HL-60/S4 treated with phorbol 12-myristate 13-acetate at 8.2 ng/mL for 4 days and 3 days (cell line): ENCODE results near the gene MACROD2.
"Not testable (repeated sequence)": the region's sequence is repeated elsewhere in the genome, so short reads cannot be mapped to it uniquely, and the experiment has no call there.

ENCODE experiments used
- in situ Hi-C: fragments of 300-500 bp; cut with MboI; formaldehyde crosslinking; loops from 2 replicates; pipeline ENCODE4 v1.15.0; 2022; ENCODE audit warnings: low sequenced_read_pairs

Gene MACROD2

DNA sequence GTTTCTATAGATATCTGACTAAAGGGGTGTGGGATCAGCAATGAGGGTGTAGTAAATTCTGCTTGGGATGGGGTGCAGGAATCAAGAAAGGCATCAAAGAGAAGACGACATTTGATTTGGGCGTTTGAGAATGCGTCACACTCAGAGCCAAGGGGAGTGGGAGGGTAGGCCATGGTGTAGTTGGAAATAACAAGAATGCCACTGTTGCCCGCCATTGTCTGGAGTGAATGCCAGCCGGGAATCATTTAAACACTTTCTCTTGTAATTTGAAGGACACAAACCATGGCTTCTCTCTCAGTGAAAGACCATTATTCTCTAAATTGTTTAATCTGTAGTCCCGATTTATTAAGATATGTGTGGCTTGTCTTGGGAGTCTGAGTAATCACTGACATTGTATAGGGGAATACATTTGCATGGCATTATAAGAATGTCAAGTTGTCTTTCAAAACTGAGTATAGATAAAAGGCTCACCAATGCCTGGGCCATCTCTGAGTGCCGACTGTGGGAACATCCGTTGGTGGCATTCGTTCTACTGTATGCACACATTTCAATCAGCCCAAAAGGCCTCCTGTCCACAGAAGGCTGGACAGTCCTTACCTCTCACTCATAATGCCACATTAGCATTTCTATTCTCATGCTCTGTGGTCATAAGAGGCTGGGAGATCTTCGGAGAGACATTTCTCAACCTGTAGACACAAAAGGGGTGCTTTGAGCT lies 1800.1 kb downstream of the MACROD2 start:
- in situ Hi-C loops, result no loop called here

DNA sequence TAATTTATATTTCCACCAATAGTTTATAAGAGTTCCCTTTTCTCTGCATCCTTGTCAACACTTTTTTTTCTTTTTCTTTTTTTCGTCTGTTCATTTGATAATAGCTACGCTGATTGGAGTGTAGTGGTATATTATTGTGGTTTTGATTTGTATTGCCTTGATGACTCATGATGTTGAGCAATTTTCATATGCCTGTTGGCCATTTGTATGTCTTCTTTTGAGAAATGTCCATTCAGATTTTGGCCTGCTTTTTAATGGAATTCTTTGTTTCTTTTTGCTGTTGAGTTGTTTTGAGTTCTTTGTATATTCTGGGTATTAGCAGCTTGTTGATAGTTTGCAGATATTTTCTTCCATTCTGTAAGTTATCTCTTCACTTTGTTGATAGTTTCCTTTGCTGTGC lies 1804.6 kb downstream of the MACROD2 start:
- in situ Hi-C loops, result no loop called here

DNA sequence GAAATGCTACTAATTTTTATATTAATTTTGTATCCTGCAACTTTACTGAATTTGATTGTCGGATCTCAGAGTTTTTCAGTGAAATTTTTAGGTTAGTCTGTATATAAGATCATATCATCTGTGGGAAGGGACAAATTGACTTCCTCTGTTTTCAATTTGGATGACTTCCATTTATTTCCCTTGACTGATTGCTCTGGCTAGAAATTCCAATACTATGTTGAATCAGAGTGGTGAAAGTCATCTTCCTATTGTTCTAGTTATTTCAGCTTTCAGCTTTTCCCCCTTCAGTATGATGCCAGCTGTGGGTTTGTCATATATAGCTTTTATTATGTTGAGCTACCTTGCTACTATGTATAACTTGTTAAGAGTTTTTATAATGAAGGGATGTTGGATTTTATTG lies 1806.7 kb downstream of the MACROD2 start:
- in situ Hi-C loops, result no loop called here

DNA sequence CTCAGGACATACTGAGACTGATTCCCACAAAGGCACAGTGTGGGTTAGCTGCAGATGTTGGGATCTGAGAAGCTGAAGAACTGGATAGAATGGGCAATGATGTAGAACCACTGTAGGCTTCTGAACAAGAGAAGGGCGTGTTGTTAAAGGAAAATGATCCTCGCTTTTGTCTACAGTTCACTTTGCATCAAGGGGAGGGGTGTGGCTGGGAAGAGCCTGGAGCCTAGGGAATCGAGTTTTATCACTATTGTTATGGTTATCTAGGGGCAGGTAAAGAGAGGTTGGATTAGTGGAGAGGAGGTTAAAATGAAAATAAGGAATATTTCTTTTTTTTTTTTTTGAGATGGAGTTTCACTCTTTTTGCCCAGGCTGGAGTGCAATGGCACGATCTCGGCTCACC lies 1809.8 kb downstream of the MACROD2 start:
- in situ Hi-C loops, result no loop called here

DNA sequence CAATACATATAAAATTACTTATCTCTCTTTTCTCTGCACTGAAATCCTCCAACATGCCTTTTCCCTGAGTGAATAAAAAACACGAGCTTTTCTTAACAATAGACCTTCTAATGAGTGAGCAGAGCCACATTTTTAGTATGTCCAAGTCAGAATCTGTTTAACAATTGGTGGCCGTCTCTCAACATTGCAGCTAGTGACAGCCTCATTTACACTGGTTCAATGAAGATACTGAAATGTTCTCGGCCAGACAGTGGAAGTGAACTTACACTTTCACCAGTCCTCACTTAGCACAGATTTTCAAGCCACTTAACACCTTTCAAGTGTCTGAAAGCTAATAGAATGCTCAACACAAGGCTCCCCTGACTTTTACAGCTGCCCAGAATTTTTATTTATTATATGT lies 1810.8 kb downstream of the MACROD2 start:
- in situ Hi-C loops, result no loop called here

DNA sequence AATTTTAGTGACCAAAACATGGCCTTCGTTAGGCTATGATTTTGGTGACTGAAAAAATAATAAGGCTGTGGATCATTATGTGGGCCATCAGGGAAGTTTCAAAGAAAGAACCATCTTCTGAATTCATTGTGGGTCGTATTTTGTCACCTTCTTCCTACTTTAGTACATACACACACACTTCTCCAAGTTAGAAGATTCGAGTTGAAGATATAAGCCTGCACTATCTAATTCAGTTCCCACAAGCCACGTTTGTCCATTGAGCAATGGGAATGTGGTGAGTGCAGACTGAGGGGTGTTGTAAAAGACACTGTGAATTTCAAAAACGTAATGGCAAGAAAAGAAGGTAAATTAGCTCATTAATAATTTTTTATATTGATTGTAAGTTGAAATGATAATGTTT lies 1812.0 kb downstream of the MACROD2 start:
- in situ Hi-C loops, result no loop called here

DNA sequence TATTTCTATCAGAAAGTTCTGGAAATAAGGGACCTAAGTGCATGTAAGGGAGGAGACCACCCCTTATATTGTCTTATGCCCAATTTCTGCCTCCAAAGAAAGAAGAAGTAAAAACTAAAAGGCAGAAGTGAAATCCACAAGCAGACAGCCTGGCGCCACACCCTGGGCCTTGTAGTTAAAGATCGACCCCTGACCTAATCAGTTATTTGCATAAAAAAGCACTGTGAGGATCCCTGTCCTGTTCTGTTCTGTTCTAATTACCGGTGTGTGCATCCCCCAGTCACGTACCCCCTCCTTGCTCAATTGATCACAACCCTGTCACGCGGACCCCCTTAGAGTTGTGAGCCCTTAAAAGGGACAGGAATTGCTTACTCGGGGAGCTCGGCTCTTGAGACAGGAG lies 1812.5 kb downstream of the MACROD2 start:
- in situ Hi-C loops, result not testable (repeated sequence)

DNA sequence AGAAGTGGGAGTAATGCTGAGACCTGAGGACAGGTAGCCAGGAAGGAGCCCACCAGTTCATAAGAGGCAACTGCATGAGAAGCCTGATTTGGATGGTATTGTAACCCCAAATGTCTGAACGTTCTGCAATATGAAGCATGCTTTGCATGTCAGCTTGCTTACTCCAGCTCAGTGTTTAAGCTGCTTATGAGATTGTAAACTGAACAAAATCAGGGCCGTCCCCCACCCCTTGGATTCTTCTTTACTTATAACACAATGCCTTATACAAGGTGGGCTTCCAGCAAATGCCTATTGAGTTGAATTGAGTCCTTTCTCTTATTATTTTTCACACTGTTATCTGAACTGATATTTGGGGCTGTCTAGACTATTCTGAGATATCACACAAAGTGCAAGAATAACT lies 1816.6 kb downstream of the MACROD2 start:
- in situ Hi-C loops, result no loop called here

DNA sequence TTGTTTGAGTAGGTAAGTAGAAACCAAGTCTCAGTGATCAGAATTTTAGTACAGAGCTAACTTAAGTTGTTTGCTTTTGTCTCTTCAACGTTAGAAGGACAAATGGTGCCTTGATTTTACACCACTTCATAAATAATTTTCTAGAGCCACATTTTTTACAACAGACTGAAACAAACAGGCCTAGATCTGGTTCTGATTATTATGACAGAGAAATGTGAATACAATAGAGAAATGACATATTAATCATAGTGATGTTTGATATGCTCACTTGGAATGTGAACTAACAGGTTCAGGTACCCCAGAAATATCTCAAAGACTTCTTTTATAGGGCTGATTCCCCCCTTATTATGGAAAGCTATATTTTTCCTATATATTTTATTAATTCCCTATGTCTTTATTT lies 1817.4 kb downstream of the MACROD2 start:
- in situ Hi-C loops, result no loop called here

DNA sequence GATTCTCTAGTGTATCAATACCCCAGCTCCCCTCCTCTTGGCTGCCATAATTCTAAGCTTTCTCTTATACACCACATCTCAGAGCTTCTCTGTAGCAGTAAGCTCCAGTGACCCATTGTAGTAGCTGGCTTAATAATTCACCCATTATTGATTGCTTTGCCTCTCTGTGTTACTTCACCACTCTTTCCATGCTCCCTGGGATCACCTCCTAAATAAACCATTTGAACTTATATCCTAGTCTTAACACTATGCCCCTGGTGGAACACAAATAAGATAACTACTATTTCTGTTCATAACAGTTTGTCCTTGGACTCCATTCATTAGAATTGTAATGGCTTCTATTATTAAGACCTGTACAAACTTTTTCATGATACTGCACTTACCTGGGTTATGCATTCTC lies 1819.0 kb downstream of the MACROD2 start:
- in situ Hi-C loops, result no loop called here

DNA sequence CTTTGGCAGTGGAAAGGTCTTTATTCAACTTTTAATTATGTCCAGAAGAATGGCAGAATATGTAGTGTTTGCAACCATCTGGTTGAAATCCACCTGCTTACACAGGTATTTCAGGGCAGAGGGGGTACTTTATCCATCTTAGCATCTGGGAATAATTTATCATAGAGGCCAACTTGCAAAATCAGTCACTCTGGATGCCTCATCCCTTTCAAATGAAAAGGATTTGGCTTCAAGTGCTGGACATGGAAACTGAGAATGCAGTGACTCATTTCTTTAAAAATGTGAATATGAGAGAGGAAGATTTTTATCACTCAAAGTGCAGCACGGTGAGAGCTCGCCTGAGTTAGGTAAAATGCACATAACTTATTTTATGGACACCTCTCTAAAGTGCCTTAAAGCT lies 1819.6 kb downstream of the MACROD2 start:
- in situ Hi-C loops, result no loop called here

DNA sequence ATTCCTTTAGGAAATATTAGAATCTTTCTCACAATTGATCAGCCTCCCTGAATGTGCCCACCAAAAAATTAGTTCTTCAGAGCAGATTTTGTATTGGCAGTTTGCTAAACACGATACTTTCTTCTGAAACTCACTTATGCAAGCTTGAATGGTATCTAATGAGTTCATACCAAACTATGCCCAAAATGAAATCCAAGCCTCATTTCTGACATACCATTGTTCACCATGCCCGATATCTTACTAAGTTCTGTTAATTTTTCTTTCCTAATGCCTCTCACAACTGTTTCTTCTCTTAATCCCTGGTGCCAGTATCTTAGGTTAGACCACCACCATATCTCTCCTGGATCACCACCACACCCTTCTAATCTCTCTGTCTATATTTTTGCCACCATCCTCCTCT lies 1822.0 kb downstream of the MACROD2 start:
- in situ Hi-C loops, result no loop called here

DNA sequence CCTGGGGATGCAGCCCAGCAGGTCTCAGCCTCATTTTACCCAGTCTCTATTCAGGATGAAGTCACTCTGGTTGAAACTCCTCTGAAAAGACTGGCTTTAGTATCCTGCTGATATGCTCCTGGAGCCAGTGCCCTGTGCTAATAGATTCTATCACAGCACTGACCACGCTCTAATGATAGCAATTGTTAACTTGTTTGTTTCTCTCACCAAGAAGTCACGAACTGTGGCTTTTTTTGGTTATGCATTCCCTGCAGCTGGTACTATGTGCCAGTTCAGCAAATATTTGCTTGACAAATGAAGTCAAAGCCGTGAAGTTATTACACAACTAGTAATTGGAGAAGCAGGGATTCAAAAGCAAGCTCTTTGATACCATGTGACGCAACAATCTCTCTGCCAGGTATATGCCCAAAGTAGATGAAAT lies 1823.3 kb downstream of the MACROD2 start:
- in situ Hi-C loops, result no loop called here

DNA sequence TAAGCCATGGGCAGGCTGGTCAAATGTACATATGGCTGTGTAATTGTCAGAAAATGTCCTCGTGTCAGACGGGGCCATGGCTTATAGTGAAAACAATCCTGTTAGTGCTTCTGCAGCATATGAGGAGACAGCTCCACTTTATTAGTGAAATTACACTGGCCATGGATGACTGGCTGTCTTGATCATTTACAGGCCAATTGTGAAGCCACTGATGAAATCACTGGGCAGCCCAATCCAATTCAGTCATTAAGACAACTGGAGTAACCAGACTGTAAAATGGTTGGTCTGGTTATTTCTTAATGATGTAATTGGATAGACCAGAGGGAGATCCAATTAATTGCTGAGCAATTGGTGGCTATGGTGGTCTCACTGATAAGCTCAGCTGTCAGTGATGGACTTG lies 1828.4 kb downstream of the MACROD2 start:
- in situ Hi-C loops, result no loop called here

DNA sequence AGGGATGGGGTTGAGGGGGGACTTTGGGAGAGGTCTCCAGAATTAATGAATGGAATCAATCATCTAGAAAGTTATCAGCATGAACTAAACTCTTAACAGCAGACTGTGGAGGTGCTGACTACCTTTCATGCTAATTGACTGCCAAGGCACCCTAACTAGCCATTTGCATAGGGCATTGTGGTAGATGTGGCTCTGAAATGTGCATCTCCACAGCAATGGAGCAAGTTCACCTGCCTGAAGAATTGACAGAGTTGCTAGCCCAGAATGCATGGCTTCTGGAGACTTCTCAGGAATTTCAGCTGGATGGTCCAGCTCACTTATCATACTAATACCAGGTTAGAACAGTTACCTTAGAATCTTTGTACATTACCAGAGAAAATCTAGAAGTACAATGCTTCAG lies 1832.3 kb downstream of the MACROD2 start:
- in situ Hi-C loops, result no loop called here

DNA sequence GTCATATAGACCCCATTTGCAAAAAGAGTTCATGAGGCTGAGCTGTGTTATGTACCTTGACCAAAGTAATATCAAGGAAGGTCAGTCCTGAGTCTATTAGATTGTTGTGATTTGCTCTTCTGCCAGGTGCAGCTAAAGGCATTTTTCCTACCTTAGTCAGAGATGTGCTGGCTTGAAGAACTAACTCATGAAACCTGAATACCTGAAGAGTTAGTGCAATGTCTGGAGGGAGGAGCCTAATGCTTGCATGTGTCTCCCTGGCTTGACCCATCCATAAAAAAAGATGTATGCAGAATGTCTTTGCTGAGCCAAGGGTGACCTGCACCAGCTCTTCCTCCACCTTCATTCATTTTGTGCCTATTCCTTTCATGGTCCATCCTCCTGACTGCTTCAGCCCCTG lies 1835.9 kb downstream of the MACROD2 start:
- in situ Hi-C loops, result no loop called here

DNA sequence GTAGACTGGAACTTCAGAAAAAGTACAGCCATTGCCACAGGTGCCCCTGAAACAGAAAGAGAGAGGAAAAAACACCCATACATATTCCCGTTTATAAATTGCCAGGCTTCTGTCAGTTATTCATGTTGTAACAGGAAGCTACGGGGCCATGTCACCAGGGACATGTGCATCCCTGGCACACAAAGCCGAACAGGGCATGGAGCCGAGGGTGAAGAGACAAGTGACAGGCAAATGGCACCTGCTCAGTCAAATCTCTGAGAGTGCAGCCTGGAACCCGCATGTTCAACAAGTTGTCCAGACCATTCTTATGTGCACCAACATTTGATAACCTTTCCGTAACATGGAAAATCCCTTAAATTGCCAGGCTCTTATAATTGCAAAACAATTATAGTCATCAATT lies 1837.2 kb downstream of the MACROD2 start:
- in situ Hi-C loops, result no loop called here

DNA sequence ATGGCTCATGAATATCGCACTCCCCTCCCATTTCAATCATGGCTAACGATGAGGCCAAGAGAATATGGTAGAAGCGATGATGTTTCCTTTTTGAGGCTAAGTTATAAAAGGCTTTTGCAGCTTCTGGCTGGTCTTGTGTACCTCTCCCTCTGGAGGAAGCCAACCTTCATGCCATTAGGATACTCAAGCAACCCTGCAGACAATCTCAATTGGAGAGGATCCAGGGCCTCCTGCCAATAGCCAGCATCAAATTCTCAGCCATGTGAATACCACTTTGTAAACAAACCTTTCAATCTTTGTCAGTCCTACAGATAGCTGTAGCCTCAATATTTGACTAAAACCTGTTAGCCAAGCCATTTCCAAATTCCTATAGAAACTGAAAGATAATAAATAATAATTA lies 1839.5 kb downstream of the MACROD2 start:
- in situ Hi-C loops, result no loop called here

DNA sequence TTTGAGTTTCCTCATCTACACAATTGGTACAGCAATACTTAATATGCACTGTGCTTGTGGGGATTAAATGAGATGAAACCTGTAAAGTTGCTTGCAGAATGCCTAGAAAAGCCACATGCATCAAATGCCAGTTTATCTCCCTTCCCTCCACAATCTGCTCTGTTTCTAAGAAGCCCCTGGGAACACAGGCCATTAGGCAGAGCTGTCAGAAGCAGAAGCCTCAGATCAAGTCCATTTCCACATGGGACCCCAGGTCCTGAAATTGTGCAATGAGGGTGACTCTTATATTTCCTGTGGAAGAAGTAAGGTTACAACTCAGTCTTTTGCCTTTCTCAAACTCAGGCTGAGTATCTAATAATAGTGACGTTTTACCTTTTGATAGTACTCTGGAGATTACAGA lies 1840.5 kb downstream of the MACROD2 start:
- in situ Hi-C loops, result no loop called here

DNA sequence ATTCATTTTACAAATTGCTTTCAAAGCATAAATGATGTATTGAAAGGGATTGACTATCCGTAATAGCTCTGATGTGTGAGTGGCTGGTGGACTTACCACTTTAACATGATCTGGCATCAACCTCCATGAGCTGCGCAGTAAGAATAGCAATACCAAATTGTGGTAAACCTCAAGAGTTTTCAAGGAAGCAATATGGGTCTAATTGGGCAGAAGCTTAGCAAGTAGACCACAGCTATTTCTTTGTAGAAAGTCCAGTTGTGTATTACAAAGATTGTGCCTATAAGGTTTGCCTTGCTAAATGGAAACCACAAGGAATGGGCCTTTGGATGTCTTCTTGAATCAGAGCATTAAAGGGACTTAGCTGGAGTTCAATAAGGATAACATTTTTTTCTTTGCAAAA lies 1841.3 kb downstream of the MACROD2 start:
- in situ Hi-C loops, result no loop called here

DNA sequence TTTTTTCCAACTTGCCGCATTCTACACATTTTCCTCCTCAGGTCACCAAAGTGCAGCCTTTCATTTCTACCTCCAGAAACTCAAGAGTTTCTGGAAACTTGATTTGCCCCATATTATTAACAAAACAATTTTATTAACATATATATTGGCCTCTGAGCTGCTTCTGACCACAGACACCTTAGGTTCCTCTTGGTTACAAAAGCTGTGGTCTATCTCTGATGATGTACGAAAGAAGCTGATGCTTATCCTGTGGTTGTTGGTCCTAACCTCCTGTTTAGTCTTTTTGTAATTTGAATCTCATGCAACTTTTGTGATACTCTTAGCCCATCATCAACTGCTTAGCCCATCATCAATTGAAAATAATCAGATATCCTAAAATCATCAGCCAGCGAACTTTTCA lies 1842.2 kb downstream of the MACROD2 start:
- in situ Hi-C loops, result no loop called here

DNA sequence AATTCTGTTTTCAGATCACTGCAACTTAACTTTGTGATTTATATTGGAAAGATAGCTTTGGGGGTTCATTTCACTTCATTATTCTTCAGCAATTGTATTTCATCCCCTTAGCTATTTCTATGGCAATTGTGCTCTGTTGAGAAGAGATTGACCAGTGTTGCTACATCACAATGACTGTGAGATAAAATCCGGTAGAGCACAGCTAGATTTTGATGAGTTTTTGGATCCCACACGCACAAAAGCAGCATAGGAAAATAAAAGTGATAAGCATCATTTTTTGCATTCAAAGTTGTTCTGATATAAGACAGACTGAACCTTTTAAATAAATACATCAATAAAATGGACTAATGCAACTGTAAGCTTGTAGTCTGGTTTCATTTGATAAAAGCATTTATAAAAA lies 1843.2 kb downstream of the MACROD2 start:
- in situ Hi-C loops, result no loop called here

DNA sequence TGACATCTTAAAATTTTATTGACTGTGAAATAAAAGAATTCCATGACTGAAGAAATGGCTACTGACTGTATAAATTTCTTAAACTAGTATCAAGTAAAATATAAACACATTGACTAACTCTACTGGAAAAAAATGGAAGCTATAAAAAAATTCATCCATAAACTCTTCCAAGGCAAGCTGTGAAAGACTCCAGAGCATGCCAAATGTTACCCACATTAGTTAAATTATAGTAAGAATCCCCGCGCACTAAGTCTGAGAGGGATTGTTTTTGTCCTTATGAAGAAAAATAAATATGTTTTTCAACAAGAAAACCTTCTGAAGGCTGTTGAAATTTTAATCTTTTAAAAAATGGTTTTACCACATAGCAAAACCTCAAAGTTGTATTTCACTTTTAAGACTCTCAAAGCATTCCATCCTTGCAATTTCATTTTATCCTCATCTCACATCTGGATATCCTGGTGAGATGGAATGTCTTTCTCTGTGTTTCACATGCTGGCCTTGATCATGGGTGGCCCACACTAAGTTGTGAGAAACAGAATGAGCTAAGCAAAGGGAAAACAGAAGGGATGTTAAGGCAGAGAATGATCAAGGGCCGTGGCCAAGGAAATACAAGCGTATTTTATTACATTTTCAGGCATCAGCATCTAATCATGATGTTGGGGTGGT lies 1845.5 kb downstream of the MACROD2 start:
- in situ Hi-C loops, result no loop called here
